Stimulated activated CD8-positive, alpha-beta memory T cell treated with anti-CD3 and anti-CD28 coated beads, Interleukin-7, amount 100 ng/mL, for 48 hours (primary cell): Measurements from ENCODE around the gene GATAD2B.

Source experiments
- DNase-seq, 2 donors: peaks; one replicate each; pipeline ENCODE4 v3.0.0-alpha.2; 2020; ENCODE audit warnings: low read depth in 1 of 2; ENCODE audit errors: extremely low read depth in 1 of 2

GATAD2B gene

DNA sequence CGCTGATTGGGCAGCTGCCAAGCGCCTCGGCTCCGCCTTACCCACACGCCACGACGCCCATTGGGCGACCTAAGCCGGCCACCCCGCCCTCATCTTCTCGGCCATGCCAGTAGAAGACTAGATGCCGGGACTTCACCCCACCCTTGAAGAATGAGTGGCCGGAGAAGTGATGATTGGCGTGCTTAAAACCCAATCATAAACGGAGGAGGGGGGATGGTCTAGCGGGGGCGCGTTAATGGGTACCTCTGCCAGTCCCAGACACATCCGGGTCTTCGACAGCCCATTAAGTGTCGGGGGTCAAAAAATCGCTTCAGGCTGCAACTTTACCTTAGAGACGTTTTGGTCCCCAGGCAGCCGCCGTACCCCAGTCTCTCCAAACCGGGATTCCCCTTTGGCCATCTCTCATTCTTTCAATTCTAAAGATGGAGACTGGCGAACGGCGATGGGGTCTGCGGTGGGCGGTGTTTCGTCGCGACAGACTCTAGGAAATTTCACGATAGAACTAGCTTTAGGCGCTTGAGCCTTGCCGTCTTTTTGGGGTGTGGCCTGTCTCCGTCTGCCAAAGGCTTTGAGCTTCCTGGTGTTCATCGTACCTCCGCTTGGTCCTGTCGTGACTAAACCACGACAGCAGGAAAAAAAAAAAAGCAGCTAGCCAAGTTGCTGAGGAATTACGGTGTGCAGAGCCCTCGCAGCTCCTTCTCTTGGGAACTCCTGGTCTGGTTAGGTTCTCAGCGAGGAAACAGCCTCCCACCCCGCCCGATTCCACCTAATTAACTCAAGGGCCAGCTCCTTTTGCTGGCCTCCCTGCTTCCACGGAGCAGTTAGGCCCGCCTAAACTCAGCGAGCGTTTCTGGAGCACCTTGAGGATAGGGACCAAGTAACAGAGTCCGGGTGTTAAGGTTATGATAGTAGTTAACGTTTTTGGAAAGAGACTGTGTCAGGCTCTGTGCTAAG is at the start of gene GATAD2B:
GATAD2B (minus strand) TSS at position 1 of the 954 bp plus-strand sequence. CDS start 94,625 bp downstream, outside the sequence.
- peak; percentile 95 to 99 for DNase-seq

DNA sequence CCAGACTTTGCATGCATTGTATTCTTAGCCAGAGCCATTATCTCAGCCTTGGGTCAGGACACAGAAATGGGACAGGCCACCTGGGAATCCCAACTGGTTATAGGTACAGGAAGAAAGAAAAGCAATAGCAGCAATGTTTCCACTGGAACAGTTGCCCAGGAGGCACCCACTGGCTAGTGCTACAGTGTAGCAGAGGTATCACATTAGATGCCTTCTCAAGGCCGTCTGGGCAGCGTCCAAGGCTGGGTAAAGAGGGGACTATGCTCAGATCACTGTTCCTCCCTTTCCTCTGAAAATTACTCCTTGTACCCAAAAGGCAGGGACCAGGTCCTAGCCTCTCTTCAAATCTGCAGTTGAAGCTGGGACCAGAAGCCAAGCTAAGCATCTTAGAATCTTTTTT is 47.6 kb upstream of the GATAD2B start:
- DNase-seq: no peak

DNA sequence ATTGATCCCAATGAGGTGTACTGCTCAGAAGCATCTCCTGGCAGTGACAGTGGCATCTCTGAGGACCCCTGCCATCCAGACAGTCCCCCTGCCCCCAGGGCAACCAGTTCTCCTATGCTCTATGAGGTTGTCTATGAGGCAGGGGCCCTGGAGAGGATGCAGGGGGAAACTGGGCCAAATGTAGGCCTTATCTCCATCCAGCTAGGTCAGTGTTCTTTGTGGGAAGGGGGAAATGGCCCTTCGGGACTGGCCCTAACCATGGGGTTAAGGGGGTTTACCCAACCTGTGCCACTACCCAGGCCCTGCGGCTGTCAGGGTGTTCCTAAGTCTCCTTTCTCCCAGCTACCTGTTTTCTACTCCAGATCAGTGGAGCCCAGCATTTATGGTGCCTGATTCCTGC is 46.2 kb upstream of the GATAD2B start:
- no peak for DNase-seq

DNA sequence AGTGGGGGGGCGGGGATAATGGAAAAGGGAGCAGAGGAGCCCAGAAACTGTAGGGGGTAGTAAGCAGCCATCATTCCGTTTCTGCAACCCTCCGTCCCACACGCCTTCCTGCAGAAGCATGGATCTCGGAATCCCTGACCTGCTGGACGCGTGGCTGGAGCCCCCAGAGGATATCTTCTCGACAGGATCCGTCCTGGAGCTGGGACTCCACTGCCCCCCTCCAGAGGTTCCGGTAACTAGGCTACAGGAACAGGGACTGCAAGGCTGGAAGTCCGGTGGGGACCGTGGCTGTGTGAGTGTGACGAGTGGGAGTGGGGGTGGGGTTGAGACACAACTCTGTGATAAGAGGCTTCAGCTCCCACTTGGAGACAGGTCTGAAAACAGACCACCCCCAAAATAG is 45.6 kb upstream of the GATAD2B start:
- no peak for DNase-seq

DNA sequence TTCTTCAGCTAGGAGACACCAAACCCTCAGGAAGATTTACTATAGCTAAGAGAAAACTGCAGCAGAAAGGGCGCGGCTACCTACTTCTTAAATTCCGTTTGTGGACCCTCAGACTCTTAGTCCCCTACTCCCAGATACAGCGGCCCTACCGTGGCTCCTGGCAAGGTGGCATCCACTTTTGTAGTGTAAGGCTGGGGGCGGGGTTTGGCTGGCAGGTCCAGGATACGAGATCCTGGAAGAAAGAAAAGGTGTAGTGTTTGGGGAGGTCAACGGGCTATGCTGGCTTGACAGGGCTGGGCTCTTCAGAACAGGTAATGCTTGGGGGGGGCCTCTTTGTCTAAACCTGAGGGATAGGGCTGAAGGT is 45.2 kb upstream of the GATAD2B start:
- no peak for DNase-seq

DNA sequence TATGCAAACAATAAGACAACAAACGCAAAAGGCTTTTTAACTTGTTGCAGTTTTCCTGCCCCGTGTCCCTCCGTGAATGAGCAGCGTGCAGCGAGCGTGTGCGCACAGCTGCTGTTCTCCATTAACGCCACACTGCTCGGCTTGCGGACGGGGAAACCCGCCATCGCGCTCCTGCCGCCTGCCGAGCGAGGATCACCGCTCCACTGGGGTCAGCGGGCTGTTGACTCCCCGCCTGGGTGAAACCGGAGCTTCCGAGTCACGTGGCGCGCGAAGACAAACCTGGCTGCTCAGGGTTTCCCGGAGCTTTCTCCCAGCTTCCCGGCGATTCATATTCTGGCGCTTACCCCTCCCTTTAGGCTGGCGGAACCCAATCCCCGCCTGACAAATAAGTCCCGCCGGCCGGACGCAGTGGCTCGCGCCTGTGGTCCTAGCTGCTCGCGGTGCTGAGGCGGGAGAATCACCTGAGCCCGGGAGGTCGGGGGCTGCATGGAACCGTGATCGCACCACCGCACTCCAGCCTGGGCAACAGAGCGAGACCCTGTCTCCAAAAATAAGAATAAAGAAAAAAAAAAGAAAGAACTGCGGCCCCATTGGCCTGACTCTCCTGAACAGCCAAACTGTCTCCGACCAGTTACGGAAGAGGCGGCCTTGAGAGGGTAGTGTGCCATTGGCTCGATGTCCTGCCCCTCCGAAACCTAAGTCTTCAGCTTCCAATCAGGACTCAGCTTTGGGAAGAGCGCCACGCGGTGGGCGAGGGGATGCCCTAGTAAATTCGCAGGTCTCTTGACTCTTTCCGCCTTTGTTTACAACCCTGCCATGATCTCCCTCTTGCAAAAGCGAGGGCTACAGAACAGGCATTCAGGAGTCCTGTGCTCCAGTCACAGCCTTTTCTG is 44.6 kb upstream of the GATAD2B start, which contains the start of gene CREB3L4:
CREB3L4 (plus strand) TSS at position 796 of the 893 bp plus-strand sequence. CDS start 624 bp downstream, outside the sequence.
- DNase-seq: peak; percentile 69 to 77

DNA sequence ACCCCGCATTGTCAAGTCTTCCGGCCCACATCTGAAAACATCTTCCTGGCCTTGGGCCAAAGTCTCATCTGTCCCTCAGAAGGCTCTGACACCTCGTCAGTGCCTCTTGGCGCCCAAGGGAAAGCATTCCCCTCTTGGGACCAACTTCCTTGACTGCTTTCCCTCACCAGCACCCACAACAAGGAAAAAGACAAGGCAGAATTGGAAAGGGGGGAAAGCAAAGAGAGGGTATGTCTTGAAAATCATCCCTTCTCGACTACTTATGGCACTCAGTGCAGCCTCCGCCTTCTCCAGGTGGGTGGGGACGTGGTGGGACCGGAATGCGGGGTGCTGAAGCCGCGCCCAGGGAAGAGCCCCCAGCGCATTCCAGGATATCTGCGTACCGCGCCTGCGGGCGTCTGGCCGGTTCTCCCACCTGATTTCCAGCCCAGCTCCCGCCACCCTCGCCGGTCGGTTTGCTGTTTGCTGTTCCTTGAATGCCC is 41.1 kb upstream of the GATAD2B start:
- DNase-seq: no peak

DNA sequence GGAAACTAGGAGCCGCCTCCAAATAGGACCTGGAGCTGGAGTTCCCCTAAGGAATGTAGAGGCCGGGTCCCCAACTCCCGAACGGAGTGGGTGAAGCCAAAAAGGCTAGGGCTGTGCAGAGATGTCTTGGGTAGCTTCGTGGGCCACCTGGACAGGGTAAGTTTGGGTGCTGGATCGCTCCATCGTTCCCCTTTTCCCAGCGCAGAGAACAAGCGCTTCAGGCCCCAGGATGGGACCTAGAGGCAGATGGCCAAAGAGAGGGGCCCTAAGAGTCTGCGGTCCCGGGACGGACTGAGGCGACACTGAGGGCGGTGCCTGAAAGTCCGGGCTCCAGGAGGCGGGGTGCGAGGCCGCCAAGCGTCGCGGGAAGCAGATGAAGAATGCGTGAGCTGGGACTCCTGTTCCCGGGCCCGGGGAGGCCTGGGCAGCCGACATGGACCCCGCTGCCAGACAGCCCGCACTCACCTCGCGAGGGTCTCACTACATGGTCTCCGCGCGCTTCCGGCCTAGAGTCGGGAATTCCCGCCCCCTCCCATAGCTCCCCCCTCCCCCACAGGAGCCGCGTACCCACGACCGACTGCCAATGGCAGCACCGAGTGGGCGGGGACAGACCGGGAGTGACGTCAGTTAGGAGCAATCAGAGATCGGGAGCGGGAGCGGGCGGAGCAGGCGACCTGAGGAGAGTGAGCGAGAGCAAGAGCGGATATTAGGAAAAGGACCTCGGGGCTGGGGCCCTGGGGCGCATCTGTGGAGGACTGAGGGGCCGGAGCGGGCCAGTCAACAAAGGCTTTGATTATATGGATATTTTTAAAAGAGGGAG is 40.5 kb upstream of the GATAD2B start, which contains the start of gene SLC39A1:
SLC39A1 (minus strand) TSS at position 508 of the 820 bp plus-strand sequence. CDS start 822 bp downstream, outside the sequence.
- DNase-seq: peak; percentile 90 to 95

DNA sequence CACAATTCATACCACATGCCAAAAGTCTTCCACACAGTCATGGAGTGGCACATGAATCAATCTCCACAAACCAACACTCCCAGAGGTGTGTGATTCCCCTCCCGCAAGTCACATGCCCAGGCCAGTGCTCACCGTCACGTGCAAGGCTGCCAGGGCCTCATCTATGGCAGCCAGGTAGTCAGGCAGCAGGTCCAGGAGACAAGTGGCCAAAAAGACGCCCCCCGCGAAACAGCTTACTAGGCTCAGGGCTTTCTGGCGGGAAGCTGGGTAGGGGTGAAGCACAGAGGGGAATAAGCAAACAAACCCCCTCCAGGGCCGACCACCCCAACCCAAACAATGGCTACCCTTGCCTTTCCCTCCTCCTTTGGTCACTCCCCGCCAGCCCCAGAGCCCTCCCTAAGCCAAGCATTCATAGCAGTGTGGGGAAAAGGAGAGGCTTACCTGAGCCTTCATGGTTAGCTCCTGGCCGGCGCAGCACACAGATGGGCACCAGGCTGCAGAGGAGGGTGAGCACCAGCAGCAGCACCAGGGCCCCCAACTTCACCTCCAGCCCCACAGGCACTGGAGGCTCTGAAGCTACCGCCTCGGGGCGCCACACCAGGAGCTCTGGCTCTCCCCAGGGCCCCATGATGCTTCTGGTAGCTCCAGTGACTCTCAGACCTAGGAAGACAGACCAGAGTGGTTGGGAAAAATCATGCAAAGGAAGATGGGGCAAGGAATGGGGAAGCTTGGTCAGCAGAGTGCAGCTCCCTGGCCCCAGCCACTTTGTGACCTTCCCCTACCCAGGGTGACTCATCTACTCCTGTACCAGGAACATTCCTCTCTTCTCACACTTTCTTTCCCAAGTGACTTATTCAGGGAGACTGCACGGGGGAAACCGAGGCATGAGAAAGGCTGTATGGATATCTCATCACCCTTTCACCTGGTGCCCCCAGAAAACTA is 39.6 kb upstream of the GATAD2B start:
- no peak for DNase-seq

DNA sequence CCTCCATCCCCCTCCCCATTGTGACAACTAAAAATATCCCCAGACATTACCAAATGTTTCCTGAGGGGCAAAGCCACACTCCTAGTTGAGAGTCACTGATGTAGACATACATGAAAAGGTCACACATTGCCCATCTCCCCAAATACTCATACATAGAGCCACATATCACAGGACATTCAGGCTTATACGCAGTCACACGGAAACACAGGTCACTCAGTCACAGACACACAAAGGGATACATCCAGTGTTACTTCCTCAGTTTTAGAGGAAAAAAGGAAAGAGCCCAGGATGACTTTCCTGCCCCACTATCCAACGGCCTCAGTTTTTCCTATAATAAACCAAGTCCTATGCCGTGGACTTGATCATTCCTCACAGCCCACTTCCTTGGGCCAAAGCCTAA is 38.6 kb upstream of the GATAD2B start:
- no peak for DNase-seq

DNA sequence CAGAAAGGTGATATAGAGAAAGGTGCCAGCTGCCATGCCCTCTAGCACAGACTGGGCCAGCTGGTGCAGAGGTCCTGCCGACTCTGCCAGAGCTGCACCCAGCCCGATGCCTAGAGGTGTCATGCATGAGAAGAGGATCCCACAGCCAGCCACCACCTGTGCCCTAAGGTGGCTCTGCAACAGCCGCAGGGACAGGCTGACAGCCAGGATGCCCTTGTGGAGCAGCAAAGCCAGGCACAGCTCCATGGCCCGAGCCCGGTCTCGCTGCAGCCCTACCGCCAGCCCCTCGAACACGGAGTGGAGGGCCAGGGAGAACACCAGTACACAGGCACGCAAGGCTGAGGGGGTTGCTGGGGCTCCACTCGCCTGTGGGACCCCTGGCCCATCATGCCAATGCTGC is 37.4 kb upstream of the GATAD2B start:
- no peak for DNase-seq

DNA sequence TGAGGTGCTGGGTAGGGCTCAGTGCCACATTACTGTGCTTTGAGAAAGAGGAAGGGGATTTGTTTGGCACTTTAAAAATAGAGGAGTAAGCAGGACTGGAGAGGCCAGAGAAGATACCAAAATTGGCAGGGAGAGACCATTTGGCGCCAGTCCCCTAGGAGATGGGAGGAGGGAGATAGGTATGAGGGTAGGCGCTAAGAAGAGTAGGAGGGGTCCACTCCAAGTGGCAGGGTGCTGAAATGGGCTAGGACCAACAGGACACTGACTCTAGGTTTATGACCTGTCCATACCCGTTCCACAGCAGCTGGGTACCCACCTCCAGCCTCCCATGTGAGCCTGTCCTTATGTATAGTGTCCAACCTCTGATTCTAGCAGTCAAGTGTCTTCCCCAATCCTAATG is 36.7 kb upstream of the GATAD2B start:
- no peak for DNase-seq

DNA sequence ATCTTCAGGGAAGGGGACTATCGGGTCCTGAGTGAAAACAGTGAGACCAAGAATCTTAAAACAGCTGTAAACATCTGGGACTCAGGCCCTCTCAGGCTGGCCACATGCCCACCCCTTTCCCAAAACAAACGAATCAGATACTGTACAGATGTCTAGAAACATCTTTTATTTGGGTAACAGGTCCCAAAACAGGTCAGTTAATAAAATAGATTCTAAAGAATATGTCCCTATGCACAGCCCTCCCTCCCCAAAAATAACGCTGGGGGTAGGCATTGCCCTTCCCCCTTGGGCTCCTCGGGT is 36.1 kb upstream of the GATAD2B start:
- no peak for DNase-seq

DNA sequence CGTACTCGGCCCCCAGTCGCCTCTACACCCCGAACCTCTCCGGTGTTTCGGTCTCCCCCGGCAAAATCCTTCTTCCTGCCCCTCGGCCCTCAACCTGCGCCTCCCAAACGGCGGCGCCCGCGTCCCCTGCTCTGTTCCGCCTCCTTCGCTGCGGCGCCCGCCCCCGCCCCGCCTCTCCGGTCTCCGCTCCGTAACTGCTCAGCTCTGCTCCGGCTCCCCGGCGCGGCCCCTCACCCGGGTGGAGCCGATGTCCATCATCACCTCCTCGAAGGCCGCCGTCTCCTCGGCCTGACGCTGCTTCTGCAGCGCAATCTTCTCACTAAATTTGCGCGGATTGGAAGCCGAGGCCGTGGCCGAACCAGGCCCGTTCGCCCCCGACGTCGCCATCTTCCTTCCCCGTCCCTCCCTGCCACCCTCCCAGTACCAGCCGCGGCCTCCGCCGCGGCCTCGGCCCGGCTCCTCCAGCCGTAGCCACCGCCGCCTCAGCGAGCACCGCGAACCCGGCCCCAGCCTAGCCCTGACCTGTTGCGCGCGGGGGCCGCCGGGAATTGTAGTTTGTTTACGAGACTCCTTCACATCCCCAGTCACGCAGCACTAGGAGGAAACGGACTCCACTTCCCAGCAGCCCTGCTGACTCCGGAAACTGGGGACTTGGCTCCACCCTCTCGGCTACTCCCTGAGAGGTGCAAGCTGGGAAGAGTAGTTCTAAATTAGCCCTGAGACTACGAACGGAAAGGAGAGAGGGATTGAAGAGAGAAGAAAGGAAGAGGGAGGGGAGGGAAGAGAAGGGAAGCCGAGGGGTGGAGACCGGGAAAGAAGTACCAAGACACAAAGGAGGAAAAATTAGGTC is 35.6 kb upstream of the GATAD2B start, which contains the start of gene CRTC2:
CRTC2 (minus strand) TSS at position 502 of the 850 bp plus-strand sequence; CDS start at position 387, 115 bp downstream.
- peak; percentile 90 to 99 for DNase-seq

DNA sequence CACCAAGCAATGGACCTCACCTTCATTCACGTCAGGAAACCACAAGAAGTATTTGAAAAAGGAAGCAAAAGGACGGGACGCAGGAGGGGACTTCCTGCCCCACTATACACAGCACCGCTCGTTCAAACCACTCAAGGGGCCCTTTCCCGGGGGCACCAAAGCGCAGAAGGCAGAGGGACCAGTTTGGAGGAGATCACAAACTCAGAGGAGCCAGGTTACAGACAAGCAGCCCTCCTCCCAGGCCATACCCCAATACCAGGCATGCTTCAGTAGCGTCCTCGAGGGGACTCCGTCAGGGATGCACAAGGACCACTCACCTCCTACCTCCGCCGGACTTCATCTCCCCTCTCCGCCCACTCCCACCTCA is 35.0 kb upstream of the GATAD2B start:
- DNase-seq: peak in 1 of 2 donors; percentile 13

DNA sequence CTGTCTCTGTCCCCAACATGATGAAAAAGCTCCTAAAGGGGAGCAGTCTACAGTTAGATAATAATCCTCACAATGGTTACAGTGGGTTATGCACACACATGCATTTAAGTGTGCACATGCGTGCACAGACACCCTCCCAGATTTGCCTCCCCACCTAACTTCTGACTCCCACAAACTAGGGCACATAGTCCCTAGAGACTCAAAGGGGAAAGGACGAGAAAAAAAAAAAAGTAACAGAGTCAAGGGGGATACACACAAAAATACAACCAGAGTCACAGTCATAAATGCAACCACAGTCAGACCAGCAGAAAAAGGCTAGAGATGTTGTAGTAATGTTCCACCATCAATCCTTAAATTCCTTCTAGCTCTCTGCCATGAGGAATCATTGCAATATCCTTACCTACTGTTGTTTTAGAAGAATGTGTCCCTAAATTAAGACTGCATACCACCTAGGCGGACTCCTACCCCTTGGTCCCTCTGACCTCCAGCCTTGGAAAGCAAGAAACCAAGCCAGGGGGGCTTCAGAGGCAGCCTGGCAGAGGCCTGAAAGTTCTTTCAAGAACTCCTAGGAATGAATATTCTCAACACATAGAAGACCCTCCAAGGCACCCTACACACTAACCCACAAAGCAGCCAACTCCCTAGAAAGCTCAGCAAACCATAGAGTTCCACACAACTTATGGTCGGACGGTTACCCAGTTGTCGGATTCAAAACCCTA is 34.4 kb upstream of the GATAD2B start:
- DNase-seq: no peak

DNA sequence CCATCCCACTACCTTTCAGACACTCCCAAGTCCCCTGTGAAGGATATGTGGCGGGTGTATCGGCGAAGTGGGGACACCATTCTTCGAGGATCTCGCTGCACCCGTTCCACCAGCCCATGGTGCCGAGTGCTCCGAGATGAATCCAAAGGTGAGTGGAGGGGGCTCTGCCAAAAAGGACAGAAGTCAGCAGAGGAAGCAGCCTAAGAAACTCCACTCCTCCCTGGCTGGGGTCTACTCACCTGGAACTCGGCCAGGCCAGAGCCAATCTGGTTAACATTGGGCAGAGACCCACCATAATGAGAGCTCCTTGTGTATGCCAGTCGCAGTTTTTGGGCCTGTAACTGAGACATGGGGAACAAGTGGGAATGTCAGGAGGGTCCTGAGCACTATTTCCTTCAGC is 32.1 kb upstream of the GATAD2B start:
- DNase-seq: no peak

DNA sequence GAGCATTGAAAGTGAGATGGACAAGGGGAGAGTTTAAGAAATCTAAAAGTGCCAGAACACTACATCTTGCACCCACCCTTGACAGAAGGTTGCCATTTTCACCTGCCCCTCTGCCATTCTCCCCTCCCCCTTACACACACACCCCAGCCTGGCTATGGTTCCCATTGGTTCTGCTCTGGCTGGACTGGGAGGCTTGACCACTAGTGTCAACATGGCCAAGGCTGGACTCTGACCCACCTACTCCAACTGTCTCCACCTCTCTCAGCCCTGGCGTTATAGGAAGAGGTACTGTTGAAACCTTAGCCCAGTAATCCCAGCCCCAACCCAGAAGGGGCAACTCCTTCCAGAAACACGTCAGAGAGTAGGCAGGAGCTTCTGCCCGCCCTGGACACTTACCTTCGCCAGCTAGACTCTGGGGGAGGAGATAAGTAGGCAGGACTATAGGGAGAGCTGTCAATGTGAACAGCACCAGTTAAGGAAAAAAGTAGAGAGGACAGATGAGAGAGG is 31.1 kb upstream of the GATAD2B start:
- no peak for DNase-seq
